ENCODE results near the gene PGBD4. TPM values are rescaled to one million over a fixed set of nuclear protein-coding genes. Genes with fewer than 3 reads are reported as not detected.

PGBD4 gene
- total RNA-seq (2014; rRNA removed; shearing (Covaris generic)): 1.5 and 1.7 TPM in 2 replicates

DNA sequence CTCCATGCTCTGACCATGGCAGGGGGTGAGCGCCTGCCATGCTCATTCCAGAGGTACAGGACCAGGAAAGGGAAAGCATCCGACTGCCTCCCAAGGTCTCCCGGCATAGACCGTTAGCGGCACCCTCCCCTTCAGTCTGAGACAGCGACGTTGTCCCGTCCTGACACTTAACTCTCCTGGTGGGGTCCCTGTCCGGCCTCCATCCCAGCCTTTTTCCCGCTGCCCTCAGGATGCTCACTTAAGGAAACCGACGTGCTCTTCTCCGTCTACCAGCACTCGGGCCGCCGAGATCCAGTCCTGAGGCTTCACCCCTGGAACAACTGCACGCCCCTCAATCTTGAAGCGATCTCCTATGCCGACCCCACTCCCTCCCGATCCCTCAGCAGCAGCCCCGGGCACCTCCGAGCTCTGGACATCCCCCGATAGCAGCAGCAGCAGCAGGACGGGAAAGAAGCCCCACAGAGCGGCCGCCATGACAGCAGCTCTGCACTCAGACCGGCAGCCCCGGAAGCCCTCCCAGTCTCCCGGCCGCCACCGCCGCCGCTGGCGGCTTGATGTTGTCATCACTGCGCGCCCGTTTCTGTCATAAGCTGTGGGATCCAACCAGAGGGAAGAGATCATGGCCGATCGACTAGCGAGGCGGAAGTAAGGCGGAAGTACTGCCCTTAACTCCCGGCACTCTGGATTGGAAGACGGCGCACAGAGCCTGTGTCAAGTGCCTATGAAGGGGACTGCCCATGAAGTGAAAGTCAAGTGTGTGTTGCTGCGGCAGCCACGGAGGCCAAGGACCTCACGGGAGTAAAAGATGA is at the start of gene PGBD4, which contains the start of gene EMC7:
TSS of gene PGBD4 (plus strand) at position 718 of the 809 bp plus-strand sequence. CDS start 449 bp downstream, outside the sequence.
TSS of gene EMC7 (minus strand) at position 497 of the 809 bp plus-strand sequence. CDS start at position 474, 23 bp downstream.
- DNase-seq (ENCODE audit: low spot score): peak; percentile 99

DNA sequence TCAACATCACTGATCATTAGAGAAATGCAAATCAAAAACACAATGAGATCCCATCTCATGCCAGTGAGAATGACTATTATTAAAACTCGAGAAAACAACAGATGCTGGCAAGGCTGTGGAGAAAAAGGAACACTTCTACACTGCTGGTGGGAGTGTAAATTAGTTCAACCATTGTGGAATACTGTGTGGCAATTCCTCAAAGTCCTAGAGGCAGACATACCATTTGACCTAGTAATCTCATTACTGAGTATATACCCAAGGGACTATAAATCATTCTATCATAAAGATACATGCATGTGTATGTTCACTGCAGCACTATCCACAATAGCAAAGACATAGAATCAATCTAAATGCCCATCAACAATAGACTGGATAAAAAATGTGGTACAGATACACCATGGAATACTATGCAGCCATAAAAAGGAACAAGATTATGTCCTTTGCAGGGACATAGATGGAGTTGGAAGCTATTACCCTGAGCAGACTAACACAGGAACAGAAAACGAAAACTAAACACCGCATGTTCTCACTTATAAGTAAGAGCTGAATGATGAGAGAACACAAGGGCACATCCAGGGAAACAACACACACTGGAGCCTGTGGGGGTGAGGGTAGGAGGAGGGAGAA is 47.7 kb upstream of the PGBD4 start:
- DNase-seq (ENCODE audit: low spot score): no peak

DNA sequence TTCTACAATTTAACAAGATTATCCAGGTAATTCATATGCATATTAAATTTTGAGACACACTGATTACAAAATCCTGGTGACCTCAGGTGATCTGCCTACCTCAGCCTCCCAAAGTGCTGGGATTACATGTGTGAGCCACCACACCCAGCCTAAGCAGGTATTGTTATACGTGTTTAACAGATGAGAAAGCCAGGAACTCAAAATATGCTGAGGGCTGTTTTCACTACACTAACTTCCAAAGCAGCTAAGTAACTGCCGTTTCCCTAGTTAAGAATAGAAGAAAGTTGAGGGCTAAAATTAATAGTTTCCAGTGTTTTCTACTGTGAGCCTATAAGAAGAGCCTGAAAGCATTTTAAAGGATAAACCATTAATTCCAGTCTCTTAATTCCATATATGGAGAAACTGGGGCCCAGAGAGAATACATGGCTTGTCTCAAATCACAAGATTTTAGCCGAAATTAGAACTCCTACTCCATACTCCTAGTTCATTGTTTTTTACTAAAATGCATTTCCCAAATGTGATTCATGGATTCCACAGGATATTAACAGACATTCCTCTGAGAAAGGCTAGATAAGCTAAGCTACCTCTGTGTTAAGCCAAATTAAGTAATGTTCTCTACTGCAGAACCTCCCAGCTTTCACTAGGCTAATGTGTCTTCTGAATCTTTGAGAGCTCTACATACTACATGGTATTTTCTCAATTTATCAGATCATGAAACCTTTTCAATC is 45.9 kb upstream of the PGBD4 start:
- no peak for DNase-seq (ENCODE audit: low spot score)

DNA sequence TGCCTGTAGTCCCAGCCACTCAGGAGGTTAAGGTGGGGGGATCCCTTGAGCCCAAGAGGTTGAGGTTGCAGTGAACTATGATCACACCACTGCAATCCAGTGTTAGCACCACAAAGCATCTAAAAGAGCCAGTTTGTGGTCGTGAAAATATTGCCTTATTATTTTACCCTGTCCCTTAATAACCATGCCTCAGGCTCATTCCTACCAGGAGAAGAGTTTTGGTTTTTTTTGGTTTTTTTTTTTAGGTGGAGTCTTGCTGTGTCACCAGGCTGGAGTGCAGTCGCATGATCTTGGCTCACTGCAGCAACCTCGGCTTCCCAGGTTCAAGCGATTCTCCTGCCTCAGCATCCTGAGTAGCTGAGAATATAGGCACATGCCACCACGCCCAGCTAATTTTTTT is 45.0 kb upstream of the PGBD4 start:
- no peak for DNase-seq (ENCODE audit: low spot score)

DNA sequence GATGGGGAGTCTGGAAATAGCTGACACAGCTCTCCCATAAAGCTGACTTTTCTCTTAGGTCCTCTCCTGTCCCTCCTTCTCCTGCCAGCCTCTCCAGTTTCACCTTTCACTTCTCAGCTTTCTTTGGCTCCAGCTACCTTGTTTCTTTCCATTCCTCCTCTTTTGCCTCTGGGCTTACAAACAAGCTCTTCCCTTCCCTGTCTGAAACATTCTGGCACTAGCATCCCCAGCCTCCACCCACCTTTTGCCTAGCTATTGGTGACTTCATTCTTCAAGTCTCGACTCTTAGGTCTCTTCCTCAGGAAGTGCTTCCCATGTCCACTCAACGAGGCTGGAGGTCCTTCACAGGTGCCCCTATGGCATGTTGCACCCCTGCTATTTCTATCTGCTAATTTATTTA is 42.4 kb upstream of the PGBD4 start:
- no peak for DNase-seq (ENCODE audit: low spot score)

DNA sequence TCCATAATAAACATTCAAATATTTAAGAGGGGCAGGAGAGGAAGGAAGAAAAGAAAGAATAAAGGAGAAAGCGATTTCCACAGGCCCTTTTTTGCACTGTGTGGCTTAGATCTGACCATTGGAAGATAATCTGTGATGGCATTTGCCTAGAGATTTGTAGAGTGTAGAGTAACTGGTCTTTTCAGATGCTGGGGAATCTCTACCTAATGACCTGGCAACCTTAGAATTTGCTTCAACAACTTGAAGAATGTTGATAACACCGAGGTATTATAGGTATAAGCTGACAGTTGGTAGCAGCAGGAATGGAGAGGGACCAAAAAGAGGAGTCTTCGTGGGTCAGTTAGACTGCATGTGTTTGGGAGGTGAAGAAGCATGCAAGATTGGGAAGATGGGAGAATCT is 41.9 kb upstream of the PGBD4 start:
- no peak for DNase-seq (ENCODE audit: low spot score)

DNA sequence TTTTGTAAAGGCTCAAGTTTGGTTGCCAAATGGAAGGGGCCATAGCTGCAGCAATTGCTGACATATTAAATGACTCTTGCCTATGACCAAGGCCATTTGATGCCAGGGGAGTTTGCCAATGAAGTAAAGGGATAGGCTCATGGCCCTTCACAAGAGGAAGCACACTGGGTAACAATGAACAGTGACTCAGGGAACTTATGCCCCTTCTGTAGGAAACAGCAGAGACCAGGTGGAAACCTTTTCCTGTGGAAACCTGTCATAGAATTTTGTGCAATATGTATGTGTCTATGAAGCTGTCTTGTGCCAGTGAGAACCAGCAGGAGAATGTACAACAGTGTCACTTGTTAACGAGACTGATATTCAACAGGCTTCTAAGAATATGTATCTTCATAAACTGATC is 37.4 kb upstream of the PGBD4 start:
- no peak for DNase-seq (ENCODE audit: low spot score)

DNA sequence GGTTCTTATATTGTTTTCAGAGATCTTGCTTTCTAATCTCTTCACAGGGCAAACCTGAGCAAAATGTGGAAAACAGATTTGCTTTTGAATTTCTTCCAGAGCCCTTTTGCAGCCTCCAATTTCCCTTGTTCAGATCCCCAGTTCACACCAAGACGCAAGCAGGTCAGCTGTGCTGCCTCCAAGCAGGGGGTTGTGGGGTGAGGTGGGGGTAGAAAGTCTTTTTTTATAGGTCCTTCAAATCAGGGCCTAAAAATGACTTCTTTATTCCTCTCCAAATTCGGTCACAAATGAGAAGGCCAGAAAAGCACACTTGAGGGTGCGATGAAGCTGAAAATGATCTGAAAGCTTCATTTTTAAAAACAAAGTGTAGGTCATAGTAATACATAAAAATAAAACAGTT is 36.6 kb upstream of the PGBD4 start:
- no peak for DNase-seq (ENCODE audit: low spot score)

DNA sequence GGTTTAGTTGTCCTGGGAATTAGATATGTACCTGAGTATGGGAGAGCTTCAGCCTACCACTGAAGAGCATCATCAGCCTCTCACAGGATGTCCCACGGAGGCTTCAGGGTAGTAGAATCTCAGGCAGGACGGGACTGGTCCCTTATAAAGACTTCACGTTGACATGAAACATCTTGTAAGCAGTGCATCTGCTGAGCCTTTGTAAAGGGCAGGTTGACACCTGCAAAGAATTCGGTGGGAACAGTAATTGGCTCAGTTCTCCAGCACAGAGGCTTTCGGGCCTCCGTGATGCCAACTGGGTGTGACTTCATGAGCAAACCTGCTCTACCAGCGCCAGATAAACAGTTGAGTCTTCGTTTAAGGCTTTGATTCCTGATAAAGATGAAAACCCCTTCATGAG is 35.9 kb upstream of the PGBD4 start:
- DNase-seq (ENCODE audit: low spot score): no peak

DNA sequence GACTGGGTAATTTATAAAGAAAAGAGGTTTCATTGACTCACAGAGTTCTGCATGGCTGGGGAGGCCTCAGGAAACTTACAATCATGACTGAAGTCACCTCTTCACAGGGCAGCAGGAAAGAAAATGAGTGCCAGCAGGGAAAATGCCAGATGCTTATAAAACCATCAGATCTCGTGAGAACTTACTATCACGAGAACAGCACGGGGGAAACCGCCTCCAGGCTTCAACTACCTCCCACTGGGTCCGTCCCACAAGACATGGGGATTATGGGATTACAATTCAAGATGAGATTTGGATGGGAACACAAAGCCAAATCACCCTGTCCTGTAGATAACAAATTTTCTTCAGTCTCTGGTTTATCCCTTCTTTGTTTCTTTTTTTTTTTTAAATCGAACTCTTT is 31.9 kb upstream of the PGBD4 start:
- no peak for DNase-seq (ENCODE audit: low spot score)

DNA sequence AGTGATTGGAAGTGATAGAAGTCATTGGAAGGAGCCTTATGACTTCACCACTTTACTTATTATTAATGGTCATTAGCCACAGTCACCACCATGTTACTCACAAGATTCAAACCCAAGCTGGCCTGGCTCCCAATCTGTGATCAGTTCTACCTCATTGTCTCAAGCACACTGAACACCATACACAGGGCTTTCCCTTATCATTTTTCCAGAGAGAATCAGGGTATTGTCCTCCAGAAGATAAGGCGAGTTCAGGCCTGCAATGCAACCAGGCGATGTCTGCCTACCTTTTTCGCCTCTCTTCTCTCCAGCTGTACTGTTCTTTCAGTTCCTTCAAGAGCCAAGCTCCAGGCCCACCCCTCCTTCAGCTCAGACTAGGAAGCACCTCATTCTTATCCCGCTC is 25.1 kb upstream of the PGBD4 start:
- no peak for DNase-seq (ENCODE audit: low spot score)

DNA sequence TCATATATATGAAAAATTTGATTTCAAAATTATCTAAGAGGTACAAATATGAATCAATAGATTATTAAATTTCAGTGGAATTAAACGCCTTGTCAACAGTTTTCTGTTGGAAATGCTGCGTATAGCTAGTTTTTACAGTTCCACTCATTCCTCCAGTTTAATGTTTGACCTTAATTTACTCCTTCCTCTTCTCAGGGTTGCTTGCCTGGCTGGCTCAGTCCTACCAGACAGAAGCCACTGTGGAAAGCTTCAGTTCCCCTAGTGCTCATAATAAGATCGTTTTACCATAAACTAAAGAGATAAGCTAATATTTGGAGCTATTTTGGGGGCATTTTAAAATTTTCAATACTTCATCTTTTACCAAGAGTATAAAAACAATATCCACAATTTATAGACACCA is 23.0 kb upstream of the PGBD4 start:
- no peak for DNase-seq (ENCODE audit: low spot score)

DNA sequence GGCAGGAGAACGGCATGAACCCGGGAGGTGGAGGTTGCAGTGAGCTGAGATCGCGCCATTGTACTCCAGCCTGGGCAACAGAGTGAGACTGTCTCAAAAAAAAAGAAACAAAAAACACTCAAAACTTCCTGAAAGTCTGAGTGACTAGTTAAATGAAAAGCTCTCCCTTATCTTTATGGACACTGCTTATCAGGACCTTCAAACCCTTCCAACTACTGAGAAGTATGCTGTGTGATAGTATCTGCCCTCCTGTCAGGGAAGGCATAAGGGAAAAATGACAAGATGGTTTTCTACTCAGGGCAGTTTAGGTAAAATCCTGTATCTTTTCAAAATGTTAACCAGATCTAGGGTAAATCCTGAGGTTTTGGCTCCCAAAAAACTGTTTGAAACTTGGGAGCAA is 22.0 kb upstream of the PGBD4 start:
- no peak for DNase-seq (ENCODE audit: low spot score)

DNA sequence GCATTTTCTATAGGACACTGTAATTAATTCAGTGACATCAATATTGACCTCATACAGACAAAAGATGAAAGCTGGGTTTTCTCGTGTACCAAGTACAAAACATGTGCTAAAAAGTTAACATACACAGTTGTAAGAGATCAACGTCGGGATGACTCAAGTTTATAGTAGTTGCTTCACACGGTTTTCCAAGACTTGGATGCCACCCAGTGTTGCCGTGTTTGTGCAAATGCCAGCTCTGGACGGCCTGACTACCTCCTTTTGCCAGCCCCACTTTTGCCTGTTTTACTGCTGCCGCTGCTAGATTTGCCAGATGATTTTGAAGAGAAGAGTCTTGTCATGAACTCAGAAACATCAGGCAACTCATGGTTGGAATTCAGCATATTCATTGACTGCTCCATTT is 17.8 kb upstream of the PGBD4 start:
- no peak for DNase-seq (ENCODE audit: low spot score)

DNA sequence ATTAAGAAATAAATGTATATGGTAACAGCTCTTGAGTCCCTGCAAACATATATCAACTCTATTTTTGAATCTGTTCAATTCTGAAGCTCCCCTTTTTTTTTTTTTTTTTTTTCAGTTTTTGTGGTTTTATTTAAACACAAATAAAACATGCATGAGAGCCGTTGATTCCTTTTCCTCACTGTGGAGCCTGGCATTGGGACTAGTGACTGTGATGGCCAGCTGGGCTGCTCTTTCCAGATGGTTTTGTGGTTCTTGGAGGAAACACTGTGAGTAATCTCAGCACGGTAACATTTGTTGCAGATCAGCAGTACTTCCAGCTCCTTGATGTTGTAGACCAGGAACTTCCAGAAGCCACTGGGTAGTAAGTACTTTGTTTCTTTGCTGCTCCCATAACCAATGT is 16.1 kb upstream of the PGBD4 start:
- DNase-seq (ENCODE audit: low spot score): no peak

DNA sequence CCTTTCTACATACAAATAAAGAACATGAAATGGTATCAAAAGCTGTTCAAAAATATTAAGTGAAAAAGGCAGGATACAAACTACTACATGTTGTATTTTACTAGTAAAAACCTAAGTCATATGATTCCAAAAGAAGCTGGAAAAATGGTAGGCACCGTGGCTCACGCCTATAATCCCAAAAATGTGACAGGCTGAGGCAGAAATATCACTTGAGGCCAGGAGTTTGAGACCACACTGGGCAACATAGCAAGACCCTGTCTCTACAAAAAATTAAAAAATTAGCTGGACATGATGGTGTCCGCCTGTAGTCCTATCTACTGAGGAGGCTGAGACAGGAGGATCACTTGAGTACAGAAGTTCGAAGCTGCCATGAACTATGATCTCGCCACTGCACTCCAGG is 2.0 kb upstream of the PGBD4 start:
- no peak for DNase-seq (ENCODE audit: low spot score)

DNA sequence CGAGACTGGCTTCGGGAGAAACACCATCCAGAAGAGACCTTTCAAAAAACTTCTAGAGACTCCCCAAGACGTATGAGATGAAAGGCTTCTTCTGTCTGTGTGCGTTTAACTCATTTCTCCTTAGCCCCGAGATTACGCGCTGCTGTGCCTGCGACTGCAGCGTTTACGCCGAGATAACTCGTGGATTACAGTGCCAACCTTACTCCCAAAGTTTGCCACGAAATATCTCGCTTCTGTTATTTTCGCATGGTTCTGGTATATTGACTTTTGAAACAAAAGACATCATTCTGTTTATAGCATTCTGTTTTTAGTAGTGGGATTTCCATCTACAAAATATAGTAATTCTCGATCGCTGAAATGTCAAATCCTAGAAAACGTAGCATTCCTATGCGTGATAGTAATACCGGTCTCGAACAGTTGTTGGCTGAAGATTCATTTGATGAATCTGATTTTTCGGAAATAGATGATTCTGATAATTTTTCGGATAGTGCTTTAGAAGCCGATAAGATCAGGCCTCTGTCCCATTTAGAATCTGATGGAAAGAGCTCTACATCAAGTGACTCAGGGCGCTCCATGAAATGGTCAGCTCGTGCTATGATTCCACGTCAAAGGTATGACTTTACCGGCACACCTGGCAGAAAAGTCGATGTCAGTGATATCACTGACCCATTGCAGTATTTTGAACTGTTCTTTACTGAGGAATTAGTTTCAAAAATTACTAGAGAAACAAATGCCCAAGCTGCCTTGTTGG is 467 bp downstream of the PGBD4 start:
- DNase-seq (ENCODE audit: low spot score): no peak

DNA sequence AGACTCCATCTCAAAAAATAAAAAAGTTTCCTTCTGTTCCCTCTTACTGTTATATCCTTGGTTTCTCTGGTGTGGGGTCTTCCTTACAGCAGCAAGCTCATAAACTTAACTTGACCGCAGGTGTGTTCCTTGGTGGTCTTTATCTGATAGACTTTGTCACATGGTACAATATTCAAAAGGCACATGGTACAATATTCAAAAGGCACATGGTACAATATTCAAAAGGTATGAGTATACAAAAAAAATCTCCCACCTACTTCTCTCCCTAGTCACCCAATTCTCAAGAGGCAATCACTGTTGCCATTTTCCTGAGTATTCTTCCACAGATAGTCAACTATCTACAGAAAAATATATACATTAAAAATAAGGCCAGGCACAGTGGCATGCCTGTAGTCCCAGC is 4.5 kb downstream of the PGBD4 start:
- no peak for DNase-seq (ENCODE audit: low spot score)

DNA sequence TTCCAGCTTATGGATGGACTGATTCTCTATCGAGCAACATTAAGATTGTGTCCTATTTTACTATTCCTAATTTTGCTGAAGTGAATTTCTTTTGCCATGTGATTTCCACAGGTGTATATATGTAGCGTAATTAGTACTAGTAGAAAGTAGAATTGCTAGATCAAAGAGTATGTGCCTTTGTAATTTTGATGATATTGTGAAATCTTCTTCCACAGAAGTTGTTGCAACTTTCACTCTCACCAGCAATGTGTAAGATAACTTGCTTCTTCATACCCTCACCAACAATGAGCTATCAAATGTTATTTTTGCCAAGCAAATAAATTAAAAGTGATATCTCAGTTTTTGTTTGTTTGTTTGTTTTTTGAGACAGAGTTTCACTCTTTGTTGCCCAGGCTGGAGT is 5.4 kb downstream of the PGBD4 start:
- DNase-seq (ENCODE audit: low spot score): no peak

DNA sequence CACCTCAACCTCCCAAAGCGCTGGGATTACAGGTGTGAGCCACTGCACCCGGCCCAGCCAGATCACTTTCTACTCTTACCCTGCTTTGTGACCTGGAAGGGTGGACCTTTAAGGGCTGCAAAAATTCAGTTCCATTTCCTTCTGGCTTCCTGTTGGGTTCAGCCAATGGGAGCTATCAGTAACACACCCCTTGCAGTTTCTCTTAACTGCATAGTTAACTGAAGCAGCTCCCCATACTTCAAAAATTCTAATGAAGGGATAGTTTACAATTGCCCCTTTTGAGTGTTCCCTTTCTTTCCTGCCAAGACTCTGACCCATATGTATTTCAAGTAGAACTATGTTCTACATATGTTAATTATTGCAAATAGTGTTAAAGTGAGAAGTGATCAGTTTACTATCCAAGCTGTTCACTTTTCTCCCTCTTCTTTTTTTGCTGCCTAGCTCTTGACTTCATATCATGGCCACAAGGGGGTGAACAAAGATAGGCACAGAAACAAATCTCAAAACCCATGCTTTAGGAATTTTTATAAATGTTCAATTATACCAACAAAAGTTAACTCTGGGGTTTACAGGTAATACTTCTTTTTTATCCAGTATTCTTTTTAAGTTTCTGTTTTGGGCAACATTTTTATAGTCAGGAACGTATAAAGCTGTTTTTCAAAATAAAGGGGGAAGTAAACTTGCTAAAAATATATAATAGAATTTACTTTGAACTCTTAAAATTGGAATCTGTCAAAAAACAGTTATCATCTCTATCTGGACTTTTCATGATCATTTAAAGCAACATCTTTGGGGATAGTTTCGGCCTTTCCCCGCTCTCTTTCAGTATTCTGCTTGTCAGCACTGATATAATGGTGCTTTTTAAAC is 8.1 kb downstream of the PGBD4 start:
- DNase-seq (ENCODE audit: low spot score): peak; percentile 58

DNA sequence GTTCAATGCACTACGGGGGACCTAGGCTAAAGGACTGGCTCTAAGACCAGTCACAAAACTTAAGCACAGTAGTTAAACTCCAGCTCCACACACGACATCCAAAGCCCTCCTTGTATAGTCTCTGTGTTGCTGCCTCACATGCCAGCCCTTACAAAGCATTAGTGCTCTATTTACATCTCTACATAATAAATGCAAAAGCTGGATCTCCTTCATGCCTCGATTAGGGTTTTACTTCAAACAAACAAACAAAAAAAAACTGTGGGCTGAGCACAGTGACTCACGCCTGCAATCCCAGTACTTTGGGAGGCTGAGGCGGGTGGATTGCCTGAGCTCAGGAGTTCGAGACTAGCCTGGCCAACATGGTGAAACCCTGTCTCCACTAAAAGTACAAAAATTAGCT is 9.6 kb downstream of the PGBD4 start:
- no peak for DNase-seq (ENCODE audit: low spot score)
